HepG2 (cell line): ENCODE data around the gene VSNL1. TPM values are rescaled to one million over a fixed set of nuclear protein-coding genes. Genes with fewer than 3 reads are reported as not detected.

Experiments used
- ATAC-seq: fragments of 200-7000 bp; cut with Tn5 transposase; 3 replicates; pipeline ENCODE4 v1.9.1; 2020; ENCODE audit warnings: mild to moderate bottlenecking, moderate library complexity
- BruUV-seq: library from RNA; stranded (reverse); fragments of 400-500 nt; replicated peaks from 2 replicates; lab custom pipeline; 2021; lab: Mats Ljungman, UMichigan
- CTCF ChIA-PET: fragments of 300-600 bp; formaldehyde crosslinking; extraction: SDS; loops from one replicate; lab custom pipeline; 2021; ENCODE audit warnings: low total read pairs, inconsistent platforms, low intra/inter-chr PET ratio; lab: Yijun Ruan, JAX
- POLR2A ChIA-PET: fragments of 350-600 bp; sonication (Branson Sonifier 250); formaldehyde crosslinking; loops from one replicate; lab custom pipeline; 2020; ENCODE audit warnings: antibody characterized with exemption, inconsistent platforms; lab: Yijun Ruan, JAX
- DNase-seq: peaks from one replicate; pipeline ENCODE4 v3.0.0-alpha.2; 2015; ENCODE audit warnings: low spot score
- FAIRE-seq: peaks from 3 replicates; lab custom pipeline; 2011; peaks lifted over from hg19 to GRCh38; lab: Jason Lieb, UNC
- H2AFZ ChIP-seq: one replicate; pipeline ENCODE4 v1.6.1; 2011; ENCODE audit warnings: low read length, inconsistent platforms
- H3K27ac ChIP-seq: fragments of 300-600 bp; 3 replicates; pipeline ENCODE4 v1.8.0; 2011; ENCODE audit warnings: mixed run types, mild to moderate bottlenecking, mixed read lengths, low read length, inconsistent platforms; ENCODE audit not compliant: insufficient read depth; ENCODE audit errors: extremely low read length
- H3K27me3 ChIP-seq, 2 experiments: fragments of 200-600 bp in 1 of 2; 2 replicates in 1 of 2; 3 replicates in 1 of 2; pipeline versions ENCODE4 v1.6.0 to v1.8.0; 2011; ENCODE audit warnings: low read length in 2 of 2, mild to moderate bottlenecking in 2 of 2, moderate library complexity in 2 of 2, inconsistent platforms in 1 of 2; ENCODE audit not compliant: insufficient read depth in 2 of 2, control insufficient read depth in 1 of 2
- H3K36me3 ChIP-seq, 2 experiments: fragments of 200-600 bp in 1 of 2; replicated peaks in 1 of 2; 2 replicates in 1 of 2; 3 replicates in 1 of 2; pipeline versions ENCODE4 v1.5.1 to v1.8.0; 2011; ENCODE audit warnings: low read length in 2 of 2, inconsistent platforms in 1 of 2; ENCODE audit not compliant: insufficient read depth in 2 of 2, control insufficient read depth in 1 of 2
- H3K4me1 ChIP-seq: 2 replicates; pipeline ENCODE4 v1.5.1; 2012; ENCODE audit warnings: low read length, inconsistent platforms; ENCODE audit not compliant: insufficient read depth
- H3K4me2 ChIP-seq: 2 replicates; pipeline ENCODE4 v1.6.0; 2011; ENCODE audit warnings: low read depth, low read length, inconsistent platforms
- H3K4me3 ChIP-seq, 3 experiments: fragments of 200-600 bp in 1 of 3; sonication (generic), shearing (Covaris generic) in 1 of 3; replicated peaks in 1 of 3; 2 replicates each; pipeline ENCODE4 v1.5.1; 2011 to 2016; ENCODE audit warnings: low read length in 3 of 3, inconsistent platforms in 2 of 3, low read depth in 2 of 3, mild to moderate bottlenecking in 2 of 3, control low read depth in 1 of 3, mixed read lengths in 1 of 3; ENCODE audit not compliant: insufficient read depth in 1 of 3
- H3K79me2 ChIP-seq: one replicate; pipeline ENCODE4 v1.6.1; 2011; ENCODE audit warnings: low read length, inconsistent platforms; ENCODE audit not compliant: insufficient read depth
- H3K9ac ChIP-seq: 2 replicates; pipeline ENCODE4 v1.6.0; 2011; ENCODE audit warnings: mild to moderate bottlenecking, low read depth, low read length, inconsistent platforms; ENCODE audit not compliant: insufficient read depth
- H3K9me3 ChIP-seq: 2 replicates; pipeline ENCODE4 v1.5.1; 2012; ENCODE audit warnings: mild to moderate bottlenecking, low read length
- H4K20me1 ChIP-seq: 2 replicates; pipeline ENCODE4 v1.6.0; 2011; ENCODE audit warnings: inconsistent platforms, mild to moderate bottlenecking, low read length, moderate library complexity; ENCODE audit not compliant: insufficient read depth
- CCDC6 ChIP-seq: sonication (generic); formaldehyde crosslinking; IDR thresholded peaks from 2 replicates; pipeline ENCODE4 v1.8.1; 2022; ENCODE audit warnings: mild to moderate bottlenecking, missing genetic modification reagents, moderate library complexity
- CREM ChIP-seq, 2 experiments: sonication (generic) in 1 of 2; formaldehyde crosslinking in 1 of 2; IDR thresholded peaks; 2 replicates each; pipeline versions ENCODE4 v1.4.0 to v1.6.1; 2016 to 2020; ENCODE audit warnings: antibody characterized with exemption in 1 of 2, mild to moderate bottlenecking in 1 of 2, missing genetic modification reagents in 1 of 2
- EP300 ChIP-seq, 3 experiments: sonication (generic) in 1 of 3; formaldehyde crosslinking in 1 of 3; IDR thresholded peaks; 2 replicates each; pipeline versions ENCODE4 v1.5.1 to v1.6.1; 2011 to 2020; ENCODE audit warnings: low read depth in 2 of 3, low read length in 2 of 3, borderline replicate concordance in 1 of 3, improper control_type of control experiment in 1 of 3, mild to moderate bottlenecking in 1 of 3, missing genetic modification reagents in 1 of 3, moderate library complexity in 1 of 3
- FOSL1 ChIP-seq: sonication (generic); formaldehyde crosslinking; IDR thresholded peaks from 2 replicates; pipeline ENCODE4 v1.9.0; 2021; ENCODE audit warnings: missing genetic modification reagents, borderline replicate concordance
- IKZF5 ChIP-seq: IDR thresholded peaks from 2 replicates; pipeline ENCODE4 v1.6.1; 2018; ENCODE audit warnings: missing genetic modification reagents, mild to moderate bottlenecking, missing compliant biosample characterization
- IRF1 ChIP-seq: sonication (generic); formaldehyde crosslinking; IDR thresholded peaks from 2 replicates; pipeline ENCODE4 v1.4.0; 2020; ENCODE audit warnings: low read depth, mild to moderate bottlenecking, missing genetic modification reagents
- NCOR1 ChIP-seq: fragments of 200-600 bp; sonication (generic); IDR thresholded peaks from 2 replicates; pipeline ENCODE4 v1.7.0; 2017; ENCODE audit warnings: antibody characterized with exemption, low read length, borderline replicate concordance
- ZNF17 ChIP-seq: sonication (generic); formaldehyde crosslinking; IDR thresholded peaks from 2 replicates; pipeline ENCODE4 v1.5.0; 2020; ENCODE audit warnings: mild to moderate bottlenecking, missing genetic modification reagents
- ZNF672 ChIP-seq: sonication (generic); formaldehyde crosslinking; IDR thresholded peaks from 2 replicates; pipeline ENCODE4 v1.8.1; 2022; ENCODE audit warnings: missing genetic modification reagents
- WGBS: methylation state at CpG from one replicate; pipeline ENCODE4 v1.1.6; 2017; ENCODE audit warnings: low lambda C conversion rate; 5-methylcytosine and 5-hydroxymethylcytosine counted together
- in situ Hi-C: cut with HindIII; loops from 2 replicates; pipeline ENCODE4 v1.10.0; 2017; ENCODE audit warnings: low pct_unique_long_range_greater_than_20kb; ENCODE audit not compliant: extremely low pct_ligation_motif_present
- intact Hi-C: fragments of 100-400 bp; cut with micrococcal nuclease; formaldehyde crosslinking; loops from one replicate; pipeline ENCODE4 v1.10.0; 2022; ENCODE audit not compliant: unreplicated experiment
- polyA plus RNA-seq, 8 experiments: library from polyadenylated mRNA; depleted of rRNA in 3 of 8; stranded (reverse) in 7 of 8; unstranded in 1 of 8; fragments of >200 nt; fragmentation: Illumina TruSeq in 4 of 8; extraction: Trizol in 4 of 8; gene quantifications; 2 replicates each; pipeline versions ENCODE4 v1.2.1 to v1.2.3, GENCODE V29; 2011 to 2016; ENCODE audit warnings: low read depth in 4 of 8, missing spikeins in 1 of 8, mixed read lengths in 1 of 8; ENCODE audit not compliant: insufficient read depth in 1 of 8
- total RNA-seq, 5 experiments: library from RNA; depleted of rRNA; stranded (reverse); fragments of >200 nt; fragmentation: Illumina TruSeq; extraction: Trizol; gene quantifications; 2 replicates each; pipeline ENCODE4 v1.2.3, GENCODE V29; 2016; ENCODE audit warnings: low read depth in 1 of 5
- TF ChIP-seq, protein P1 (sequence below): sonication (generic); formaldehyde crosslinking; IDR thresholded peaks from 2 replicates; pipeline ENCODE4 v1.5.1; 2020; ENCODE audit warnings: mild to moderate bottlenecking, missing genetic modification reagents, moderate library complexity
- TF ChIP-seq, protein P2 (sequence below): sonication (generic); formaldehyde crosslinking; IDR thresholded peaks from 2 replicates; pipeline ENCODE4 v1.5.0; 2020; ENCODE audit warnings: missing genetic modification reagents, mild to moderate bottlenecking, borderline replicate concordance
- TF ChIP-seq, protein P3 (sequence below): sonication (generic); formaldehyde crosslinking; IDR thresholded peaks from 2 replicates; pipeline ENCODE4 v1.5.0; 2020; ENCODE audit warnings: missing genetic modification reagents, mild to moderate bottlenecking, borderline replicate concordance

The VSNL1 gene
- total and polyA plus RNA-seq, 2 of the 13 experiments (the other 11 are each of a cell fraction or from before 2014, with no cell fraction given), result 63.2 to 95.9 TPM

DNA sequence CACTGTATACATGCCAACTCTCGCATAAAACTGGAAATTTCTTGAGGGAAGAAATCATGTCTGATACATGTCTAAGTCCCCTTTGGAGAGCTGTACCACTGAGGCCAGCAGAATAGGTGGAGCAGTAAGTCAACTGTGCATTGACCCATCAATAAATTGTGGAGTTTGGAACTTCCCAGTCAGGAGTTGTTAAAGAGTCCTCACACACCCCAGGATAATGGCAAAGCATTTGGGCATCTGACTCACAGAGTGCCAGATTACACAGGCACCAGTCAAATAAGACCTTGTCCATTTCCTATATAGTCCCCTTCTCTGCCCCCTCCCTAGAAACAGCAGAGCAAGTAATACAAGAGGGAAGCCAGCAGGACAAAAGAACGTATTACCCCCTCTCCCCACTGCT is 10.4 kb downstream of the VSNL1 start (continued):
- TF ChIP-seq, protein P1, sequence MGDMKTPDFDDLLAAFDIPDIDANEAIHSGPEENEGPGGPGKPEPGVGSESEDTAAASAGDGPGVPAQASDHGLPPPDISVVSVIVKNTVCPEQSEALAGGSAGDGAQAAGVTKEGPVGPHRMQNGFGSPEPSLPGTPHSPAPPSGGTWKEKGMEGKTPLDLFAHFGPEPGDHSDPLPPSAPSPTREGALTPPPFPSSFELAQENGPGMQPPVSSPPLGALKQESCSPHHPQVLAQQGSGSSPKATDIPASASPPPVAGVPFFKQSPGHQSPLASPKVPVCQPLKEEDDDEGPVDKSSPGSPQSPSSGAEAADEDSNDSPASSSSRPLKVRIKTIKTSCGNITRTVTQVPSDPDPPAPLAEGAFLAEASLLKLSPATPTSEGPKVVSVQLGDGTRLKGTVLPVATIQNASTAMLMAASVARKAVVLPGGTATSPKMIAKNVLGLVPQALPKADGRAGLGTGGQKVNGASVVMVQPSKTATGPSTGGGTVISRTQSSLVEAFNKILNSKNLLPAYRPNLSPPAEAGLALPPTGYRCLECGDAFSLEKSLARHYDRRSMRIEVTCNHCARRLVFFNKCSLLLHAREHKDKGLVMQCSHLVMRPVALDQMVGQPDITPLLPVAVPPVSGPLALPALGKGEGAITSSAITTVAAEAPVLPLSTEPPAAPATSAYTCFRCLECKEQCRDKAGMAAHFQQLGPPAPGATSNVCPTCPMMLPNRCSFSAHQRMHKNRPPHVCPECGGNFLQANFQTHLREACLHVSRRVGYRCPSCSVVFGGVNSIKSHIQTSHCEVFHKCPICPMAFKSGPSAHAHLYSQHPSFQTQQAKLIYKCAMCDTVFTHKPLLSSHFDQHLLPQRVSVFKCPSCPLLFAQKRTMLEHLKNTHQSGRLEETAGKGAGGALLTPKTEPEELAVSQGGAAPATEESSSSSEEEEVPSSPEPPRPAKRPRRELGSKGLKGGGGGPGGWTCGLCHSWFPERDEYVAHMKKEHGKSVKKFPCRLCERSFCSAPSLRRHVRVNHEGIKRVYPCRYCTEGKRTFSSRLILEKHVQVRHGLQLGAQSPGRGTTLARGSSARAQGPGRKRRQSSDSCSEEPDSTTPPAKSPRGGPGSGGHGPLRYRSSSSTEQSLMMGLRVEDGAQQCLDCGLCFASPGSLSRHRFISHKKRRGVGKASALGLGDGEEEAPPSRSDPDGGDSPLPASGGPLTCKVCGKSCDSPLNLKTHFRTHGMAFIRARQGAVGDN (CRISPR knock-in tag), result no peak

GRCh38 chr2:17555150-17555549 is 14.7 kb downstream of the VSNL1 start:
- Histone ChIP-seq H3K4me3 (no peak overlapping the region), H4K20me1 (no peaks in the 10 kb centered on the region), H3K4me1 (peaks cover 76% of the 10 kb centered on the region), H3K9me3 (no peaks in the 10 kb centered on the region), H3K36me3 (peaks cover 7 to 9% of the 10 kb centered on the region in 2 experiments; a peak in 4 of 5 replicates), H3K27me3 (no peaks in the 10 kb centered on the region), H2AFZ (no peak overlapping the region), H3K4me2 (no peak overlapping the region), H3K27ac (no peak overlapping the region), H3K9ac (no peak overlapping the region), H3K79me2 (peaks cover 89% of the 10 kb centered on the region)
- BruUV-seq, result no TSS peak
- ChIA-PET POLR2A (interaction anchor here (1.5 kb wide), 1 partner anchor 12 kb away, joined by 3 read pairs; no protein-coding TSS in a partner anchor), CTCF (no interaction called here)
- intact Hi-C loops, result no loop called here
- no peak for ATAC-seq
- WGBS, result 95% methylated on average over 1 of the region's 1 CpG
- no peak for FAIRE-seq
- in situ Hi-C loops, result no loop called here
- no peak for DNase-seq
- TF ChIP-seq CCDC6 (CRISPR knock-in tag), result no peak
- no peak for TF ChIP-seq IRF1 (CRISPR knock-in tag)
- TF ChIP-seq EP300 (IDR thresholded peaks at IDR 0.05; ENCODE audit: low read depth in 2 of 2, low read length in 2 of 2), result no peak
- no peak for TF ChIP-seq EP300 (CRISPR knock-in tag; IDR thresholded peaks at IDR 0.05; ENCODE audit: borderline replicate concordance)
- no peak for TF ChIP-seq ZNF17 (CRISPR knock-in tag)
- TF ChIP-seq, protein P2, sequence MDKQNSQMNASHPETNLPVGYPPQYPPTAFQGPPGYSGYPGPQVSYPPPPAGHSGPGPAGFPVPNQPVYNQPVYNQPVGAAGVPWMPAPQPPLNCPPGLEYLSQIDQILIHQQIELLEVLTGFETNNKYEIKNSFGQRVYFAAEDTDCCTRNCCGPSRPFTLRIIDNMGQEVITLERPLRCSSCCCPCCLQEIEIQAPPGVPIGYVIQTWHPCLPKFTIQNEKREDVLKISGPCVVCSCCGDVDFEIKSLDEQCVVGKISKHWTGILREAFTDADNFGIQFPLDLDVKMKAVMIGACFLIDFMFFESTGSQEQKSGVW, result no peak
- no peak for TF ChIP-seq ZNF672 (CRISPR knock-in tag)
- no peak for TF ChIP-seq FOSL1 (CRISPR knock-in tag)
- TF ChIP-seq, protein P3, sequence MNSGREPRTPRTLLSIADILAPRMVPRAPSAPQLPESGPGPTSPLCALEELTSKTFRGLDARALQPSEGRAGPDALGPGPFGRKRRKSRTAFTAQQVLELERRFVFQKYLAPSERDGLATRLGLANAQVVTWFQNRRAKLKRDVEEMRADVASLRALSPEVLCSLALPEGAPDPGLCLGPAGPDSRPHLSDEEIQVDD (CRISPR knock-in tag), result no peak
- TF ChIP-seq CREM (IDR thresholded peaks at IDR 0.05), result no peak
- TF ChIP-seq CREM (CRISPR knock-in tag; IDR thresholded peaks at IDR 0.05), result no peak
- TF ChIP-seq NCOR1, result no peak
- no peak for TF ChIP-seq IKZF5
